HG03064 (cell line): ENCODE data around the gene ANKRD40.
A peak's percentile ranks its signal among the peaks of the same experiment; 100 is the strongest.
"Not testable (repeated sequence)": the region's sequence is repeated elsewhere in the genome, so short reads cannot be mapped to it uniquely, and the experiment has no call there.

Source experiments
- ATAC-seq: cut with Tn5 transposase; IDR thresholded peaks from one replicate; pipeline ENCODE4 v1.9.1; 2021; ENCODE audit warnings: low read depth; ENCODE audit not compliant: unreplicated experiment

Gene ANKRD40

DNA sequence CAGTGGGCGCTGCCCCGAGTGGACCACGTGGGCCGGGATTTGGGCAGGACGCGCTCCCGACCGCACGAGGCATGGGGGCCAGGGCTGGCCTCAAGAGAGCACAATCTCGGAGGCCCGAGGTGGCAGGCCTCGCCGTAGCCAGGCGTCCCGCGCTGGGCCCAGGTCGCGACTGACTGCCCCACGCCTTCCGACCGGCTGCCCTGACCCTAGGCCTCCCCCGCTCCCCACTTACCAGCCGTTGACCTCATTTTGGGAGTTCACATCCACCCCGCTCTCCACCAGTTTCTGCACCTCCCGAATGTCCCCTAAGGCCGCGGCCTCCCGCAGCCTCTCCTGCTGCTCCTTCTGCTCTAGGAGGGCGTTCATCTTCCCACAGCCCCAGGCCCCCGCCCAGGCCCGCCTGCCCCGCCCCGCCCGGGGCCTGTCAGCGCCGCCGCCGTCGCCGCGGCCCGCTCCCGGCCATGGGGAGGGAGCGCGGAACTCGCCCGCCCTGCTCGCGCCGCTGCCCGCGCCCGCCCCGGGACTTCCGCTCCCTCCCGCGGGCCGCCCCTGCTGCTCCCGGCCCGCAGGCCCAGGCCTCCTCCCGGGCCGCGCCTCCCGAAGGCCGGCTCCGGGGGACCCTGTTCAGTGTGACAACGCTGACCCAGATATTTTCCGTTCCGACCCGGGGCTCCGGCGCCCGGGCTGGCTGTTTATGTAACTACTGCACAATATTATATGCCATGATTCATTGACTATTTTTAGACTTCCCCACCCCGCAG, at the start of gene ANKRD40:
TSS of gene ANKRD40 (minus strand) at position 626 of the 761 bp plus-strand sequence. CDS start at position 366, 260 bp downstream.
- ATAC-seq = peak; percentile 57

- ATAC-seq = no peak
Observed at GRCh38 chr17:50754521-50754920, 46.8 kb upstream of the ANKRD40 start.

DNA sequence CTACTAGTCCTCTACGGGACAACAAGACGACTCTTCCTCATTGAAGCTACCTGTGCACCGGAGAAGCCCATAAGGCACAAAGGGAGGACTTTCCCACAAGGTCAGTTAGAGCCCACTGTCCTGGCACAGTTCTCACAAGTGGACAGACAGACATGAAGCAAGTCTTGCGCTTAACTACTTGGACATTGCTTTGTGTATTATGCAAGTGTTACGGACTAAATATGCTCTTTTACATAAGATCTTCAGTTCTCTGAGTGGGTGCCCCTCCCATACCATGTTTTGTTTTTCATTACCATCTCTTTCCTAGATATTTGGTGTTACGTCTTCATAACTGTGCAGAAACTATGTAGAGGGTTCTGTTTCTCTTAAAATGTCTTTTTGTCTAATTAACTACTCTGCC, 41.5 kb upstream of the ANKRD40 start:
- ATAC-seq = no peak

DNA sequence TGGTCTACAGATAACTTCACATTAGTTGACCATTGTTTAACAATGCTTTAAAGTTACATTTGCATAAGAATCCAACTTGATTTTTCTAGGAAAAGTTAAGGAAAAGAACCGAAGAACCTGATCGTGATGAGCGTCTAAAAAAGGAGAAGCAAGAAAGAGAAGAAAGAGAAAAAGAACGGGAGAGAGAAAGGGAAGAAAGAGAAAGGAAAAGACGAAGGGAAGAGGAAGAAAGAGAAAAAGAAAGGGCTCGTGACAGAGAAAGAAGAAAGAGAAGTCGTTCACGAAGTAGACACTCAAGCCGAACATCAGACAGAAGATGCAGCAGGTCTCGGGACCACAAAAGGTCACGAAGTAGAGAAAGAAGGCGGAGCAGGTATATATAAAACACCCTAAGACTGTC, 37.9 kb upstream of the ANKRD40 start:
- no peak for ATAC-seq

DNA sequence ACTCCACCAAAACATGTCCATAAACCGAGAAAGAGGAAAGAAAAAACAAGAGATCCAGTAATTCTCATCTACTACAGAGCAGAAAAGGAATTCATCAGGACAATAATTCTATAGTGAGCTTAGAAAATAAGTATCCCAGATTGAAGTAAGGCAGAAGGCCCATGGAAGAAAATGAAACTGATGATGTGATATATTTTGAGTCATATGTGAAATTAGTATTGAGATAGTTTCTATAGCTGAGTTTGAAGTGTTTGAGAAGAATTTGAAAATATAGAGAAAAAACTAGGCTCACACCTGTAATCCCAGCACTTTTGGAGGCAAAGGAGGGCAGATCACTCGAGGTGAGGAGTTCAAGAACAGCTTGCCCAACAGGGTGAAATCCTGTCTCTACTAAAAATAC, 31.4 kb upstream of the ANKRD40 start:
- no peak for ATAC-seq

GRCh38 chr17:50737118-50737698, 29.5 kb upstream of the ANKRD40 start:
- no peak for ATAC-seq

DNA sequence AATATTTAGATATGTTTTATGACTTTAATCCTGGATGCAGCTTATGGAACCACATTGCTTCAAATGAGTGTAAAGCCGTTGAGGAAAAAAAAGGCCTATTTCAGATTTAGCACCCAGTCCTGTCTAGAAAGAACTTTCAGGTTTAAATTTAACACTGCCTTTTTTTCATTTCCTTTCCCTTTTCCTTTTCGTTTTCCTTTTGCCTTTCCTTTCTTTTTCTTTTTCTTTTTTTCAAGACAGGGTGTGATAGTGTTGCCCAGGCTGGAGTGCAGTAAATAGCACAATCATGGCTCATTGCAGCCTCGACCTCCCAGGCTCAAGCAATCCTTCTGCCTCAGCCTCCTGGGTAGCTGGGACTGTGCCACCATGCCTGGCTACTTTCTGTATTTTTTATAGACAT, 27.6 kb upstream of the ANKRD40 start:
- ATAC-seq = no peak

- no peak for ATAC-seq
Observed at GRCh38 chr17:50731575-50732460, 24.1 kb upstream of the ANKRD40 start.

DNA sequence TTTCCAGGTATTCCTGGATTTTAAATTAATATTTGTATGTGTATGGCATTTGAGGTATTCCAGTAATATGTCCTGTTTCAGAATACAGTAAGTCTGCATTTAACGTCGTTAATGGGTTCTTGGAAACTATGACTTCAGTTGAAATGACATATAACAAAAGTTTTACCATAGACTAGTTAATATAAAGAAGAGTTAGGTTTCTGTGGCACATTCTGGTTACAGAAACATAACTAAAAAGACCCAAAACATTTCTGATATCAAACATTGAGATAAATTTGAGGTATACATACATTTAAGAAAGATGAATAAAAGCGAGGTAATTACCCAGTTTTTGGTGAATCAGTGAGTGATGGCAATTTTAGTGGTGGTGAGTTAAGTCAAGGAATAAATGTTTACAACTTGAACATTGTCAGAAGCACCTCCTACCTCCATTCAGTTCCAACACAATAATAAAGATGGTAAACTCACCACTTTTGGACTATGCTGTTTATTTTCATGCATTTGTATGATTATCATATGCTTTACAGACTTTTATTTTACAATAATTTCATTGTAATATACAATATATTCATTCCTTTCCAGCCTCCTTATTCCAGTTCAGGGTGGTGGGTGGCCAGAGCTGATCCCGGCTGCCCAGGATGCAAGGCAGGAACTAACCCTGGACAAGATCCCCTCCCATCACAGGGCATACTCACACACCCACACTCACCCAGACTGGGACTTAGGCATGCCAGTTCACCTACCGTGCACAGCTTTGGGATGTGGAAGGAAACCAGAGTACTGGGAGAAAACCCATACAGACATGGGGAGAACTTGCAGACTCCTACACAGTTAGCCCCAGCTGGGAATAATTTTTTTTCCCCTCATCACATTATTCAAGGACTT, 21.4 kb upstream of the ANKRD40 start:
- ATAC-seq = no peak

- ATAC-seq = no peak
Observed at GRCh38 chr17:50728112-50728429, 20.4 kb upstream of the ANKRD40 start.

DNA sequence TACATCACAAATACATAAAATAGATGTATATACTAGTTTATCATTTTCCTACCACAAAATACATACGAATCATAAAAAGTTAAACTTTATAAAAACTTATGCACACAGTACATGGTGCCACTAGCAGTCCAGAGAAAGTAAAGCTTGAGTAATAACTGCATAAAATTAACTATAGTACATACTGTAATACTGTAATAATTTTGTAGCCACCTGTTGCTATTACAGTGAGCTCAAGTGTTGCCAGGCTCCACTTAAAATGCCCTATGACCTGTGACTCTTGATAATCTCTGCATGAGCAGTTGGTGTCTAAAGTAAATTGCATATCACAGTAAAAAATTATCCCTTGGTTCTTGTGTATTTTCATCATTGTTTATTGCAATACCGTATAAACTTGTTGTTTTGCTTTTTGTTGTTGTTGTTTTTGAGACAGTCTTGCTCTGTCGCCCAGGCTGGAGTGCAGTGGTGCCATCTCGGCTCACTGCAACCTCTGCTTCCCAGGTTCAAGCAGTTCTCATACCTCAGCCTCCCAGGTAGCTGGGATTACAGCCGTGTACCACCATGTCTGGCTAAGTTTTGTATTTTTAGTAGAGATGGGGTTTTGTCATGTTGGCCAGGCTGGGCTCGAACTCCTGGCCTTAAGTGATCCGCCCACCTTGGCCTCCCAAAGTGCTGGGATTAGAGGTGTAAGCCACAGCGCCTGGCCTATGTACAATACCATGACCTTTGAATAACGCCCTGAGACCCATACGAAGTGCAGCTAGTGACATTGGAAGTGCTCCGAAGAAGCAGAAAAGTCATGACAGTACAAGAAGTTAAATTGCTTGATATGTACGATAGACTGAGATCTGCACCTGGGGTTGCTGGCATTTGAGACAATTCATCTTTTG, 18.3 kb upstream of the ANKRD40 start:
- ATAC-seq = no peak

DNA sequence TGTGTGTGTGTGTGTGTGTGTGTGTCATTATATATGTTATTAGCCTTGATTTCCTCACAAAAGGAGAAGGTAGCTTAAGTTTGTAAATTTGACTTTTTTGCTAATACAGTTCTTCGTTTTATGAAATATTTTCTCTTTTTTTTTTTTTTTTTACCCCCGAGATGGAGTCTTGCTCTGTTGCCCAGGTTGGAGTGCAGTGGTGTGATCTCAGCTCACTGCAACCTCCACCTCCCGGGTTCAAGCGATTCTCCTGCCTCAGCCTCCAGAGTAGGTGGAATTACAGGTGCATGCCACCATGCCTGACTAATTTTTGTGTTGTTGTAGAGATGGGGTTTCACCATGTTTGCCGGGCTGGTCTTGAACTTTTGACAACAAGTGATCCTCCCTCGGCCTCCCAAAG, 16.9 kb upstream of the ANKRD40 start:
- ATAC-seq = not testable (repeated sequence)

DNA sequence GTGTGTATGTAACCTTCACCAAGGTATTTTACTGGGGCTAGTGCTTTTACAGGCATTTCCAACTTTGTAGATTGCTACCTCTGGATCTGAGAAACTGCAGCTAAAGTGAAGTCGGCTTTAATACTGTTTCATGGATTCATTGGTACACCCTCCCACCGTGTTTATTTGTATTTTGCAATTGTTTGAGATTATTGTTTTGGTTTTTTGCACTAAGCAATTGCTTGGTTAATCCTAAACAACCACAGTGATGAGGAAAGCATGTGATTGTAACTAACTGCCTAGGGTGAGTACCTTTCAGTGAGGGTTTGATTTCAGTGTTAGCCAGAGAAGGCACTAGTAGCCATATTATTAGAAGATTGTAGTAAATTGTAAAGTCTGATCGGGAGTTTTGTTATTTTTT, 15.0 kb upstream of the ANKRD40 start:
- no peak for ATAC-seq

DNA sequence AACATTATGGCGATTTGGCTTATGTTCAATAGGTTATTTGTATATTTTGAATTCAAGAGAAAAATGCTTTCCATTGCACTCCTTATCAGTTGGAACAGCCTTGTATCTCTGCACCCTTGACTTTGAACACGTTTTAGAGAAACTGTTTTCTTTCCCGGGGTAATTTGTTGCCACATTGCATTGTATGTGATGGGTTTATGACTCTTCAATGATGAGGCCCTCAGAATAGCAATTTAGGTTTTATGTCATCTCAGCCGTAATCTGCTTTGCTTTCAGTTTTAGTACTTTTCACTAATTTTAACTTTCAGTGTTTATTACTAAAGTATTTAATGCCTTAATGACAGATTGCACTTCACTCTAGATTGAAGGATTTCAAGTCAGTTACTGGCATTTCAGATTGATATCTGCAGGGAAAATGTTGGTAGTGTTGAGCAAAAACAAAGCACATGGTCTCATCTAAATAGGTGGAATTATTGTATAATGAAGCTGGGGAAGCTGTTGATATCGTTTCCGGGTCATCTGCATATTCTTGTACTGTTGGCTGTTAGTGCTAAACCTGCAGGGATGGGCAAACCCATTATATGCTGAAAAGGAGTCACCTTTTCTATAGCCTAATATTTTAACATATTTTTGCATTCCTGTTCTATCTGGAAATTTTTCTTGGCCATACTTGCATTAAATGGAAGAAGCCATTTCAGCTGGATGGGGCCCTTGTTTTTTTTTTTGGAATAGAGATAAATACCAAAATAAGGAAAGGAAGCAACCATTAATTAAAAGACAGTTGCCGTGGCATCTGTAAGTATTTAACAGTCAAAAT, 13.7 kb upstream of the ANKRD40 start:
- no peak for ATAC-seq

DNA sequence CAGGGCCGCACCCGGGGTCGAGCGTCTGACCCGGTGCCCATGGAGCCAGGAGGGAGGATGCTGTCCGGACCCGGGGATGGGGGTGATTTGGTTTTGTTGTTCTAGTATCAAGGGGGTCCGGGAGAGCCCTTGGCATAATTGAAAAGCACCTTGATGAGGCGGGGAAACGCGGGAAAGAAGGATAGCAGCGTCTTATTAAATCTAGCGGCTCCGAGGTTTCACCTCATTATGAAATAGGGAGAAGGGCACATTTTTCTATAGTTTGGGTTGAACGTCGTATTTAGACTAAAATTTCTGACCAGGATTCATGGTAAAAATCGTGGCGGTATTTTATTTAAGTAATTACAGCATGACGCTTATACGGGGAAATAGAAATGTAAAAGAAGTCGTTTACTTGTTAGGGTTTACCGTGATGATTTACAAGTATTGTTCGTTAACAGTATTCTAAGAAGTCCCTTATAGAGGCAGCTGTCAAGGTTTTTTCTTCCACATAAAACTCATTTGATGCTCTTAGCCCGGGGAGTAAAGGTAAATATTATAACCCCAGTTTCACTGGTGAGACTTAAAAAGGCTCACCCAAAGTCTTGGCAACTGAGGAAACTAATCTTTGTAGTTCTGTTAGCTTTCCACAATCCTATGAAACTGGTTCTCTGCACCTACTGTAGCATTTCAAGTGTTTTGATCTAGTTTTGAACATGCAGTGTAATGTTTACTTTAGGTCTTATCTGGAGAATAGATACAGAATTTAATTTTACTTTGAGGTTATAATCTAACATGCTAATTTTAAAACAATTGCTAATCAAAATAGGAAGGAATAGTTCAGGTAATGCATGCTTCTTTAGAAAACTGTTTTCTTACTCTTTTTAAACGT, 12.4 kb upstream of the ANKRD40 start:
- no peak for ATAC-seq

DNA sequence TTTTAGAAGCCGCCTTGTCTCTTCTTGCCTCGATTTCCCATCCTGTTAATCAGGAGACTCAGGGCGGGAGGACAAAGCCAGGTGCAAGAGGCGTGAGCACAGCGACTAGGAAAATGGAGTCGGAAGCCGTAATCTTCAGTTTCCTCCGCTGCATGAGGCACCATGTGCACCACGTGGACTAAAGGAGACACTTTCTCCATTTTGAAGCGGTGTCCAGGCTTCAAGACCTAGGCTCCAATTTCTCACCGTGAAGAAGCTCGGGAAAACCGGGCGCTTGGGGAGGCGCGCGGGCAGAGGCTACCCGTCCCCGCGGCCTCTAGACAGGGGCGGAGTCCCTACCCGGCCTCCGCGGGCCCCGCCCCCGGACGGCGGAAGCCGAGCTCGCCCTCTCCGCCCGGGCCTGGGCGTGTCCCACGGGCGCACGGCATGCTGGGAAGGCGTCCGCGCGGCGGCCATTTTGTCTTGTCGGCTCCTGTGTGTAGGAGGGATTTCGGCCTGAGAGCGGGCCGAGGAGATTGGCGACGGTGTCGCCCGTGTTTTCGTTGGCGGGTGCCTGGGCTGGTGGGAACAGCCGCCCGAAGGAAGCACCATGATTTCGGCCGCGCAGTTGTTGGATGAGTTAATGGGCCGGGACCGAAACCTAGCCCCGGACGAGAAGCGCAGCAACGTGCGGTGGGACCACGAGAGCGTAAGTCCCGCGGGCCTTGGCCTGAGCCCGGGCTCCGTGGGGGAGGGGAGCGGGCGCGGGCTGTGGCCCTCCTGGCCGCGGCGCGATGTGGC, 11.6 kb upstream of the ANKRD40 start, which contains the start of gene LUC7L3:
TSS of gene LUC7L3 (plus strand) at position 460 of the 780 bp plus-strand sequence. CDS start at position 590, 130 bp downstream.
- ATAC-seq = peak; percentile 83

DNA sequence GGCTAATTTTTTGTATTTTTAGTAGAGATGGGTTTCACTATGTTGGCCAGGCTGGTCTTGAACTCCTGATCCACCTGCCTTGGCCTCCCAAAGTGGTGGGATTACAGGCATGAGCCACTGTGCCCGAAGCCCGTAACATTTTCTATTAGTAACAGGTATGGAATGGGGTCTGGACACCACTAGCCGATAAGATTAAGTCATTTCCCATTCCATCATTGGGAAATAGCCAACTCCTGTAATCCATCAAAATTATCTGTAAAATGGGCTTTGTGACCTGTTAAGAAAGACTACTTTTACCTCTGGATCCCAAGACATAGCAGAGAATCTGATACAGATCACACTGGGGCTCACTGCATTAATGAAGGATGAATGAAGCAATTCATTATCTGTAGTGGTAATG, 7.8 kb upstream of the ANKRD40 start:
- ATAC-seq = no peak
